ENCODE results near the gene G2E3.
"Not testable (repeated sequence)": the region's sequence is repeated elsewhere in the genome, so short reads cannot be mapped to it uniquely, and the experiment has no call there.

G2E3 gene

DNA sequence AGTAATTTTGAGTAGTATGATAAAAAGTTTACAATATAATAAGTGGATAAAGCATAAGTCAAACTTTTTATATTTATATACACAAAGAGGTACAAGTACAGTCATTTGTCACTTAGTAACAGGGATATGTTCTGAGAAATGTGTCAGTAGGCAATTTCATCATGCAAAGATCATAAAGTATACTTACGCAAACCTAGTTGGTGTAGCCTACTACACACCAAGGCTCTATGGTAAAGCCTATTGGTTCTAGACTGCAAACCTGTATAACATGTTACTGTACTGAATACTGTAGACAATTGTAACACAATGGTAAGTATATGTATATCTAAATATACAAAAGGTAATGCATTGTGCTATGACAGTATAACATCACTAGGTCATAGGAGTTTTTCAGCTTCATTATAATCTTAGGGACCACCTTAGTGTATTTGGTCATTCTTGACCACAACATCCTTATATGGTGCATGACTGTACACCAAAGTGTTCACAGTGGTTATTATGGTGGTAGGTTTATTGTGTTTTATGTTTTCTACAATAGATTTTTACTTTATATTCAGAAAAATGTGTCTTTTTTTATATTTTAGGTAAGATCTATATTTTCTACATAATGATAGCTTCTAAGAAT lies 48.3 kb downstream of the G2E3 start:
- DNase-seq = peak; percentile 39

DNA sequence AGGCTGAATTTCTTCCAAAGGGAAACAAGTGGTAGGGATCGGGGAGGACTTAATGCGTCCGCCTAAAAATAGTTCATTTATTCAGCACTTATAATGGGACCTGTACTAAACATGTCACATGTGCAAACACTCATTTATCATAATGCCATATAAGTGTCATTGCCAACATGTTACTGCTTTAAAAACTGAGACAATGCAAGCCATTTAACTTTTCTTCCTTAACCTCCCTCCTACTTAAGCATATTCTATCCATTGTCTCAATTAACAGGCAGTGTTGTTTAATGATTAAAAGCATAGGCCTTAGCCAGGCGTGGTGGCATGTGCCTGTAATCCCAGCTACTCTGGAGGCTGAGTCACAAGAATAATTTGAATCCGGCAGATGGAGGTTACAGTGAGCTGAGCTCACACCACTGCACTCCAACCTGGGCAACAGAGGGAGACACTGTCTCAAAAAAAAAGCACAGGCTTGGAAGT lies 49.6 kb downstream of the G2E3 start:
- peak; percentile 54 for DNase-seq

DNA sequence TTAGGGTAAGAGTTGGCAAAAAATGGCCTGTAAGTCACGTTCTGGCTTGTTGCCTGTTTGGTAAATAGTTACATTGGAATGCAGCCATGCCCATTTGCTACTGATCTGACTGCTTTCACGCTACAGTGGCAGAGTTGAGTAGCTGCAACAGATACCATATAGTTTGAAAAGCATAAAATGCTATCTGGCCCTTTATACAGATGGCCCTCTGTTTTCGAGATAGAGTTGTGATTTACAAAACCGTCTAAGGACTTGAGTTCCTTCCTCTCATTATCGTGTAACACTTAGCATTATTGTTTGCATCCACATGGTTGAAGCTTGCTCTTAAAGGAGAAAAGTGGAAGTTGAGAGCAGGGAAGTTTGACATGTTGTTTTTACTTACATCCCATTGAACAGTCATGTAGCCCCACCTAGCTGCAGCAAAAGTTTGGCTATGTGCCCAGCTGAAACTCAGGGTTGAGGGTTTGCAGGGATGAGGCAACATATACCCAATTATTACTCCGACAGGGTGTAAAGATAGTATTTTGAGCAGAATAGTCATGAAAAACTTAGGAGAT lies 51.9 kb downstream of the G2E3 start:
- DNase-seq = peak; percentile 71

DNA sequence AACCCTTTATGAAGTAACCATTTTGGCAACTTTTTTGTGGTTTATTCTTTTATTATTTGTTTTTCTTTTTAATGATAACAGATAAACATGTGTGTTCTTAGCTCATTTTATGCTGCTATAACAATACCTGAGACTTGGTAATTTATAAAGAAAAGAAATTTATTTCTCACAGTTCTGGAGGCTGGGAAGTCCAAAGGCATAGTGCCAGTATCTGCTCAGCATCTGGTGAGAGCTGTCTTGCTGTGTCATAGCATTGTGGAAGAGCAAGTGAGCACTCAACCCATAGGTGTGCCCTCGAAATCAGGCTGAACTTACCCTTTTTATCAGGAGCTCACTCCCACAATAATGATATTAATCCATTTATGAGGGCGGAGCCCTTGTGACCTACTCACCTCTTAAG lies 55.2 kb downstream of the G2E3 start:
- no peak for DNase-seq

DNA sequence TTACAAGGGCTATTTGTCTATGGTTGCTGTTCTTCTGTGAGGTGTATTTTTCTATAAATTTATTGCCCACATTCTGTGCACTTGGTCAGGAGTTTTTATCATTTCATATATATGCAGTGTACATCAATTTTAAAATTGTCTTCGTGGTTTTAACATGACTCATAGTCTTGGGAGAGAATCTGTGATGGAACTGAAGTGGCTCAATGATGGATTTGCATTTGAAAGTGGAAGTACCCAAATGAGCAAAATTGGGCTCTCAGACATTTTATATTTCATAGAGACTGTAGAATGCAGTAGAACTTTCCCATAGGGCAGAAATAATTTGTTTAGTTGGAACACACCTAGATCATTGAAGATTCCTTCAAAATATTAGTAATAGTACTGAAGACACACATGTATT lies 61.2 kb downstream of the G2E3 start:
- peak; percentile 65 for DNase-seq

DNA sequence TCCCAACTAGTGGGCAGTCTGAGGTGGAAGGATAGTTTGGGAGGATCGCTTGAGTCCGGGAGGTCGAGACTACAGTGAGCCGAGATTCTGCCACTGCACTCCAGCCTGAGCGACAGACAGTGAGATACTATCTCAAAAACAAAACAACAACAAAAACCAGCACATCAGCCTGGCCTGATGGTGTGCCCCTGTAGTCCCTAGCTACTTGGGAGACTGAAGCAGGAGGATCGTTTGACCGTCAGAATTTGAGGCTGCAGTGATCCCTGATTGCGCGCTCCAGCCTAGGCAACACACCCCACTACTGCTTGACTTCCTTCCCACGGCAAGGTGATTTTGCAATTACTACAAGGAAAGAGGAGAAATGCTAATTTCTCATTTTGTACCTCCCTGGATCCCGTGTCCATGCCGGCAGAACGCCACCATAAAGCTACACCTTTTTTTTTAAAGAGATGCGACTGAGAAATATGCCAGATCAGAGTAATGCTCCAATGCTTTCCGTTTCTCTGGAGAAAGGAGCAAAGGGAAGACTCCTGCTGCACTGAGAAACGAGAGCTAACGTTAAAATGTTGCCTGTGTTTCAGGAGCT lies 62.5 kb downstream of the G2E3 start:
- no peak for DNase-seq

DNA sequence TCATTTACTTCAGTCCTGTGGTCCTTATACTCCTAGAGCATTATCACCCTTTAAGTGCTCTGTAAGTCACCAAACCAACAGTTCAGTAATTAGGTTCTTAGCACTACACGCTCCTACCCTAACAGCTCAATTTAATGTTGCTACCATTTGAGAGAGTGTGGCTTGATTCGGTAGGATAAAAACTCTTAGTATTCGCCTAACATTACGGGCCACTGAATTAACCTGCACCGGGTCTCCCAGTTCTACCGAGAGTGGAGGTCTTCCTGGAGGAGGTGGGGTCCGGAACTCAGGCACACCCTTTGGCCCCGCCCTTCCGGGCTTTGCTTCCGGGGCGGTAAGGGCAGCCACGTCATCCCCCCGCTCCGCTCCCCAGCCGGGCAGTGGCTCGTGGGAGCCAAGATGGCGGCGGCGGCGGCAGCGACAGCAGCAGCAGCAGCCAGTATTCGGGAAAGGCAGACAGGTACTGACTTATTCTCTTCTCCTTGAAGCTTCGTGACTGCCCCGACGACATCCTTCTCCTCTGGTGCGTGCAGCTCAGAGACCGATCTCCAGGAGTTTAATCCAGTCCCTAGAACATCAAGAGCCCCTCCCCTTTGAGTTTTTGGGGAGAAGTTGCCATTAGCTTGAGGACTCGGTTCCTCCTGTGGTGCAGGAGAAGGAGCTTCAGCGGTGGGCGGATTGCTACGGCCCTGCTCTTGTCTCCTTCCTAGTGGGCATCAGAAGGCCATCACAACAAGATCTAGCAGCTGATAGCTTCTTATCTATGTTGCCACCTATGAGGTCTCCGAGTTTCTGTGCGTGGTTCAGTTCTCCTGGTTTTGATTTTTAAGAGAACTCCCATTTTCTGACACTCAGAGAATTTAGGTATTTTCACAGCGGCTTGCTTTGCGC lies 63.2 kb downstream of the G2E3 start, which contains the start of gene SCFD1:
TSS of gene SCFD1 (plus strand) at position 380 of the 891 bp plus-strand sequence. CDS start at position 400, 20 bp downstream.
- peak; percentile 88 for DNase-seq

DNA sequence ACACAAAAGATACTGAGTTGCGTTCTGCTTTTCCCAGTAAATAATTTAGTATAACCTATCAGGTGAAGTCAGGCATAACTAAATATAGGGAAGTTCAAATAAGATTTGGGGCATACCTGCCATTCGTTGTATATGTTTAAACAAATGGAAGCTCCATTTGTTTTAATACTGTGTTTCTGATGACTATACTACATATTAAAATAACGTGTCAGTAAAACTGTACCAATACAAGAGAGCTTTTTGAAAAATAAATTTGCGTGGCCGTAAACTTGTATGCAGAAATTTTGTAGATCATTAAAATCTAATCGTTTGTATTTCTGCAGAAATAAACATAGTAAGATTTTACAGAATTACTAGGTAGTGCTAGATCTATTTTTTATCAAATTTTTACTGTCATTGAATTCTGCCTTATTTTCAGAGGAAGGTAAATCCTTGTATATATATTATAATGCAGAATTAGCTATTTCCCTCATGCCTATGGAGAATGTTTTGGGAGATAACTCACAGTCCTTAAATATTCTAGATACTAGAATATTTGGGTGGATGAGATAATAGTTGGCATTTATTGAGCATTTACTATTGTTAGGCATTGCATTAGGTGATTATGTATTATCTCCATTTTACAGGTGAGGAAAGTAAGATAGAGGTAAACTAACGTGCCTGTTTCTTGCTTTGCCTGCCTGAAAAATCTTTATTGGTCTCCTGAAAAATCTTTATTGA lies 64.6 kb downstream of the G2E3 start:
- no peak for DNase-seq

DNA sequence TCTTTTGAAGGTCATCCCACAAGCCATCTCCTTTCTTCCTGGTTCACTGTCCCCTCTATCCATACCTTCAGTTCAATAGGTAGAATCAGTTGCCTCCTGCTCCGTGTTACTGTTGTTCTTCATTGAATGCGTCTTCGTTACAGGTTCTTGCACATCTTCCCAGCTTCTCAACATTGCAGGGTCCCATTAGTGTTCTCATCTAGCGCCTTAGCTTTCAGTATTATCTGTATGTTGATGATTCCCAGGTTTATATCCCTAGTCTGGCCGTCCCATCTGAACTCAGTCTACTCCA lies 65.1 kb downstream of the G2E3 start:
- no peak for DNase-seq

DNA sequence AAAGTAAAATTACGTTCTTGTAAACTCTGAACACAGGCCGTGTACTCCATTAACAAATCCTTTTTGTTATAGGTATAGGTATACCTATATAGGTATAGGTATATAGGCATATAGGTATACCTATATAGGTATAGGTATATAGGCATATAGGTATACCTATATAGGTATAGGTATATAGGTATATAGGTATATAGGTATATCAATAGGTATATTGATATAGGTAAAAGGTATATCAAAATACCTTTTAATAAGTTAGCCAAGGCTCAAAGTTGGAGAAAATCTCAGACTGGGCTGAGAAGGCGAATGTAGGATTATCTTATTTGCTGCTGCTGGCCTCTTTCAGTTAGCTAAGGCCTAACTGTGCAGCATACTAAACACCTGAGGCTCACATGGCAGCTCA lies 66.6 kb downstream of the G2E3 start:
- no peak for DNase-seq

DNA sequence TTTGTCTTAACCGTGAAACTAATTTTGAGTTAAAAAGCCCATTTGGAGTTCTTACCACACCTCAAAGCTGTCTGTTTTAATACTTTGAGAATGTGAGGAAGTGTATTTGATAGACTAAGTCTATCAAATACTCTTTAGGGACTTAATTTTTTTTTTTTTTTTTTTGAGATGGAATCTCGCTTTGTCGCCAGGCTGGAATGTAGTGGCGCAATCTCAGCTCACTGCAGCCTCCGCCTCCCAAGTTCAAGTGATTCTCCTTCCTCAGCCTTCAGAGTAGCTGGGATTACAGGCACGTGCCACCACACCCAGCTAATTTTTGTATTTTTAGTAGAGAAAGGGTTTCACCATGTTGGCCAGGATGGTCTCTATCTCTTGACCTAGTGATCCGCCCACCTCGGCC lies 70.5 kb downstream of the G2E3 start:
- DNase-seq = peak; percentile 61

DNA sequence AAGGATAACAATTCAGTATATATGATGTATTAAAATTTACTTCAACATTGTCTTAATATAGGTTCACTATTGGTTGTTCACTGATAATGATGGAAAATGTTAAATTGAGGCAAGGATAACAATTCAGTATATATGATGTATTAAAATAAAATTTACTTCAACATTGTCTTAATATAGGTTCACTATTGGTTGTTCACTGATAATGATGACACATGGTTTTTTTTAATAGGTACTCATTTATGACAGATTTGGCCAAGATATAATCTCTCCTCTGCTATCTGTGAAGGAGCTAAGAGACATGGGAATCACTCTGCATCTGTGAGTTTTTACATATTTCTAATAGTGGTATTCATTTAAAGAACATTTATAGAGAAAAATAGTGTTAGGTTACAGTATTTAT lies 71.3 kb downstream of the G2E3 start:
- no peak for DNase-seq

DNA sequence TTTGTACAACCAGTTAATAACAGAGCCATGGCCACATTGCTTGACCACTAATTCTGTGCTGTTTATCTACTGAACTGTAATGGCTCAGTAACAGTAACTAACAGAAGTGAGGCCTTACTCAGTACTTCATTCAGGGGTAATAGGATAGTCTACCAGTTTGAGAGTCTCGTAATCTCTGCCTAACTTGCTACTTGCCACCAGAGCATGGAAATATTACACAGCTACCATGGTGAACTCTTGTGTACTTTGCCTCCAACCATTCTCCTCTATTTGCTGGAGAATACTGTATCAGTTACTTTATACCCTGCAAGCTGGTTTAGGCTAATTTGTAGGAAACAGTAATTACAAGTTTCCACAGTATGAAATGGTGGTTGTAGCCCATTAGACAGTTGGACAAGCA lies 73.8 kb downstream of the G2E3 start:
- DNase-seq = no peak

DNA sequence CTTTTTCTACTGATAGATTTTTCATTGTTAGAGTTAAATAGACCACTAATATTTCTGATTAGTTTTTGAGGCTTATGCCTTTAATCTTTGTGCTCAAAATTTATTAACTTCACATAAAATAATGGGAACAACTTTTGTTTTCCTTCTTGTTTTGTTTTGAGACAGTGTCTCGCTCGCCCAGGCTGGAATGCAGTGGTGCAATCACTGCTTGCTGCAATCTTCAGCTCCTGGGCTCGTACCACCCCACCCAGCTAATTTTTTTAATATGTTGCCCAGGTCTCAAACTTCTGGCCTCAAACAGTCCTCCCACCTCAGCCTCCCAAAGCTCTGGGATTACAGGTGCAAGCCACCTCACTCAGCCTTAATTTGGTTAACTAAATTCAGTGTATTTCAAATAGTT lies 80.0 kb downstream of the G2E3 start:
- no peak for DNase-seq

DNA sequence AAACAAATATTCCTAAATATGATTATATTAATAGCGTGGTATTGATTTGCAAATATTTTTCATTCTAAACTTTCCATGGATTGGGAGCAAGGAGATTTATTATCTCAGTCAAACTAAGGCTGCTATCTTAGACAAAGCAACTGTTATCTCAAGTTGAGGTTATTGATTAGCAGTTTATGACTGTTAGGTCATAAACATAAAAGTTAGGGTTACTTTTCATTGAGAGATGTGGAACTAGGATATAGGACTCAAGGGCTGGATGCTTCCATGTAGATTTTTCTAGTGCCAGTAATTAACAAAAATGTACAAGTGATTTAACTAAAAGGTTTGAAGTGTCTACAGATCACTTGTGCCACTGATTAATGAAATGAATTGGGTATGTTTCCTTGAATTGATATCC lies 82.2 kb downstream of the G2E3 start:
- no peak for DNase-seq

DNA sequence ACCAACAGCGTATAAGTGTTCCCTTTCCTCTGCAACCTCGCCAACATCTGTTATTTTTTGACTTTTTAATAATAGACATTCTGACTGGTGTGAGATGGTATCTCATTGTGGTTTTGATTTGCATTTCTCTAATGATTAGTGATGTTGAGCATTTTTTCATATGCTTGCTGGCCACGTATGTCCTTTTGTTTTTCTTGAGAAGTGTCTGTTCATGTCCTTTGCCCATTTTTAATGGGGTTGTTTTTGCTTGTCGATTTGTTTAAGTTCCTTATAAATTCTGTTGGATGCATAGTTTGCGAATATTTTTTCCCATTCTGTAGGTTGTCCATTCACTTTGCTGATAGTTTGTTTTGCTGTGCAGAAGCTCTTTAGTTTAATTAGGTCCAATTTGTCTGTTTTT lies 85.5 kb downstream of the G2E3 start:
- not testable (repeated sequence) for DNase-seq

DNA sequence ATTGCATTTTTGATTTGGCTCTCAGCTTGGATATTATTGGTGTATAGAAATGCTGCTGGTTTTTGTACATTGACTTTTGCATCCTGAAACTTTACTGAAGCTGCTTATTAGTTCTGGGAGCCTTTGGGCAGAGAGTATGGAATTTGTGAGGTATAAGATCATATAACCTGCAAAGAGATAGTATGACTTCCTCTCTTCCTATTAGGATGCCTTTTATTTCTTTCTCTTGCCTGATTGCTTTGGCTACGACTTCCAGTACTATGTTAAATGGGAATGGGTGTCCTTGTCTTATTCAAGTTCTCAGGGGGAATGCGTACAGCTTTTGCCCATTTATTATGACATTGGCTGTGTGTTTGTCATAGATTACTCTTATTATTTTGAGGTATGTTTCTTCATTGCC lies 86.6 kb downstream of the G2E3 start:
- DNase-seq = no peak

DNA sequence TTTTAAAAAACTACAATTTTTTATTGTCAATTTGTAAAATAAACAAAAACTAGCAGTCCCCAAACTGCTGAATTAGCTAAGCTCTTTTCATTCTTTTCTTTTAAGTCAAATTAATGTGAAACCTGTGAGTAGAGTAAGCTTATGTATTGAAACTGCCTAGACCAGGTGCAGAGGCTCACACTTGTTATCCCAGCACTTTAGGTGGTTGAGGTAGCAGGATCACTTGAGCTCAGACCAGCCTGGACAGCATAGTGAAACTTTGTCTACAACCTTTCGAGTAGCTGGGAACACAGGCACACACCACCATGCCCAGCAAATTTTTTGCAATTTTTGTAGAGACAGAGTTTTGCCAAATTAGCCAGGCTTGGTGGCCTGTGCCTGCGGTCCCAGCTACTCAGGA lies 89.5 kb downstream of the G2E3 start:
- DNase-seq = no peak

DNA sequence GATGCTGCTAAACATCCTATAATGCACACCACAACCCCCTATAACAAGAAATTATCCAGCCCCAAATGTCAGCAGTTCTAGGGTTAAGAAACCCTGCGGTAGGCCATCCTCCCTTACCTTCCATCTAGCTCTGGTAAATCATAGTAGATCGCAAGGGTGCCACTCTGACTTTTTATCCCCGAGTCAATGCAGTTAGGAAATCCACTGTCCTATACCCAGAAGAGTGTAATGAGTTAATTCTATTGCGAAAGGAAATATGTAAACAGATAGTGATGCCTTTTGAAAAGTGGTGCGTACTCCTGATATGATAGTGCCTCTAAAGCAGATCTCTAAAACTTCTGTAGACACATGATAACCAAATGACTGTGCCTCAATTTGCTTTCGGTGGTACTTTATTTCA lies 93.0 kb downstream of the G2E3 start:
- no peak for DNase-seq

DNA sequence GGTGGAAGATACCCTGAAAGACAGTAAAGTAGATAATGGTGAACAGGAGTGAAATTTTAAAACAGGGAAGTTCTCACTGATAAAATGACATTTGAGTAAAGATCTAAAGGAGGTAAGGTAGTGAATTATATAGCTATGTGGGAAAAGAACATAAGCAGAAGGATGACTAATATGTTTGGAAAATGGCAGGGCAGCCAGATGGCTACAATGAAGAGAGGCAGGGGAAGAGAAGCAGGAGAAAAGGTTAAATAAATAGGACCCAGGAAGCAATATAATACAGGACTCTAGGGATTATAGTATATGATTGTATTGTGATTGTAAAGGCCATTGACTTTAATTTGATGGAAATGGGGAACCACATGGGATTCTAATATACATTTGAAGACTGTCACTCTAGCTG lies 96.2 kb downstream of the G2E3 start:
- no peak for DNase-seq

DNA sequence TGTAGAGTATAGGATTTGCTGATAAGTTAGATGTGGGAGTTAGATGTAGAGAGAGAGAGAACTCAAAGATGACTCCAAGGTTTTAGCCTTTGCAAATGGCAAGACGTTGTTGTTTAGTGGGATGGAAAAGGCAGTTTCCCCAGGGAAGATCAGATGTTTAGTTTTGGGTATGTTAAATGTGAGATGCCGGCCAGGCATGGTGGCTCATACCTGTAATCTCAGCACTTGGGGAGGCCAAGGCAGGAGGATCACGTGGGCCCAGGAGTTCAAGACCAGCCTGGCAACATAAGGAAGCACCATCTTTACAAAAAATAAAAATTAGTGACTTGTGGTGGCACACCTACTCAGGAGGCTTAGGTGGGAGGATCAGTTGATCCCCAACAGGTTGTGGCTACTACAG lies 96.7 kb downstream of the G2E3 start:
- no peak for DNase-seq

DNA sequence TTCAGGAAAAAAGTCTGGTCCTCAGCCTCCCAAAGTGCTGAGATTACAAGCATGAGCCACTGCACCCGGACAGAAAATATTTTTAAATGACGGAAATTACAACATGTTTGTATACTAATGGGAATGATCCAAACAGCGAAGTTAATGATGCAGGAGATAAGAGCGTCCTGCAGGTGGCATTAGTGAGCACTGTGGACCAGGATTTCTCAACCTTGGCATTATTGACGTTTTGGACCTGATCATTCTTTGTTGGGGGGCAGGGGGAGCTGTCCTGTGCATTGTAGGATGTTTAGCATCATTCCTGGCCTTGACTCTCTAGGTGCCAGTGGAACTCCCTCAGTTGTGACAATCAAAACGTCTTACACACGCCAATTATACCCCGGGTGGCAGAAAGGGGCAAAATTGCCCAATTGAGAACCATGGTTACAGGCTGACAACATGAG lies 97.3 kb downstream of the G2E3 start:
- DNase-seq = peak; percentile 19

DNA sequence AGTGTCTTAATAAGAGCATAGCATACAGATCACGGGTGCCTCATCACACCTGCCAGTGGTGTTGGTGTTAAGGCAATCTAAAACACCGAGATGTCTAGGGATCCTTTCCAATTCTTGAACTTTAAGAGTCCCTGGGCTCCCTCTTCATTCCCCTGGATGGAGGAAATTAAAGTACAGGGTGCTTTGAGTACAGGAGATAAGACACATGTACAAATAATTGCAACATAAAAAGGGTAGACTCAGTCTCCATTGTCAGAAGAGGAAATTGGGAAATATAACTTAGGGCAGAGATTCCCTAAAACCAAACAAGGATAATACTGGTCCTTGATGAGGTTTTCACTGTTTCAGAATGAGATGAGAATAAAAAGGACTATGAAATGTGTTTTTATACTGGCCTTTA lies 98.1 kb downstream of the G2E3 start:
- no peak for DNase-seq

Measured in fibroblast of skin of right quadriceps (primary cell).